GM12878 (cell line): ENCODE measurements around the gene OSMR. TPM values are rescaled to one million over a fixed set of nuclear protein-coding genes. Genes with fewer than 3 reads are reported as not detected.

ENCODE experiments used
- ATAC-seq: fragments of 200-7000 bp; cut with Tn5 transposase; 3 replicates; pipeline ENCODE4 v1.9.1; 2020; ENCODE audit warnings: mild to moderate bottlenecking, moderate library complexity
- BruUV-seq: library from RNA; stranded (reverse); fragments of 400-500 nt; replicated peaks from 2 replicates; lab custom pipeline; 2021; lab: Mats Ljungman, UMichigan
- CTCF ChIA-PET: fragments of 300-600 bp; sonication (Branson Sonifier 250); formaldehyde crosslinking; extraction: SDS; loops from one replicate; lab custom pipeline; 2021; ENCODE audit warnings: inconsistent platforms; lab: Yijun Ruan, JAX
- POLR2A ChIA-PET: fragments of 350-600 bp; formaldehyde crosslinking; extraction: SDS; loops from one replicate; lab custom pipeline; 2021; ENCODE audit warnings: inconsistent platforms; lab: Charles Lee
- RAD21 ChIA-PET: fragments of 300-600 bp; sonication (Branson Sonifier 250); formaldehyde crosslinking; loops from one replicate; lab custom pipeline; 2023; ENCODE audit warnings: antibody characterized with exemption; ENCODE audit not compliant: unreplicated experiment; lab: Charles Lee
- SMC1A ChIA-PET: fragments of 300-600 bp; sonication (Branson Sonifier 250); formaldehyde crosslinking; loops from one replicate; lab custom pipeline; 2023; ENCODE audit not compliant: unreplicated experiment, uncharacterized antibody; lab: Charles Lee
- DNase-seq: peaks from one replicate; pipeline ENCODE4 v3.0.0-alpha.2; 2011; ENCODE audit warnings: low read depth, low spot score
- FAIRE-seq: peaks from 3 replicates; lab custom pipeline; 2011; peaks lifted over from hg19 to GRCh38; lab: Jason Lieb, UNC
- H2AFZ ChIP-seq: 2 replicates; pipeline ENCODE4 v1.6.0; 2011; ENCODE audit warnings: low read depth, low read length, control low read depth; ENCODE audit not compliant: control insufficient read depth
- H3K27ac ChIP-seq: 2 replicates; pipeline ENCODE4 v1.5.1; 2011; ENCODE audit warnings: control low read depth; ENCODE audit not compliant: control insufficient read depth, insufficient read depth
- H3K27me3 ChIP-seq, 2 experiments: replicated peaks in 1 of 2; 2 replicates each; pipeline versions ENCODE4 v1.6.0 to v1.6.1; 2011; ENCODE audit warnings: low read length in 1 of 2; ENCODE audit not compliant: control insufficient read depth in 2 of 2, insufficient read depth in 2 of 2
- H3K36me3 ChIP-seq, 2 experiments: 2 replicates each; pipeline ENCODE4 v1.5.1; 2011; ENCODE audit warnings: low read length in 1 of 2; ENCODE audit not compliant: control insufficient read depth in 2 of 2, insufficient read depth in 2 of 2
- H3K4me1 ChIP-seq: 2 replicates; pipeline ENCODE4 v1.6.1; 2011; ENCODE audit warnings: mild to moderate bottlenecking, low read length, moderate library complexity, mixed read lengths; ENCODE audit not compliant: control insufficient read depth, insufficient read depth
- H3K4me2 ChIP-seq: 2 replicates; pipeline ENCODE4 v1.6.0; 2011; ENCODE audit warnings: control low read depth; ENCODE audit not compliant: control insufficient read depth, insufficient read depth
- H3K4me3 ChIP-seq: fragments of 200-600 bp; sonication (generic); 2 replicates; pipeline ENCODE4 v1.5.1; 2016
- H3K79me2 ChIP-seq: 2 replicates; pipeline ENCODE4 v1.6.0; 2011; ENCODE audit warnings: low read length; ENCODE audit not compliant: control insufficient read depth, insufficient read depth
- H3K9ac ChIP-seq: 2 replicates; pipeline ENCODE4 v1.8.0; 2011; ENCODE audit warnings: low read length, control low read depth, mixed read lengths; ENCODE audit not compliant: control insufficient read depth, insufficient read depth
- H3K9me3 ChIP-seq: replicated peaks from 3 replicates; pipeline ENCODE4 v1.5.1; 2011; ENCODE audit warnings: mild to moderate bottlenecking, low read length; ENCODE audit not compliant: control insufficient read depth, insufficient read depth
- H4K20me1 ChIP-seq: 2 replicates; pipeline ENCODE4 v1.6.0; 2011; ENCODE audit not compliant: control insufficient read depth, insufficient read depth
- BACH1 ChIP-seq: fragments of 450-650 bp; IDR thresholded peaks from 2 replicates; pipeline ENCODE4 v1.6.1; 2017; ENCODE audit warnings: mild to moderate bottlenecking, borderline replicate concordance
- CHD1 ChIP-seq: IDR thresholded peaks from 2 replicates; pipeline ENCODE4 v1.6.1; 2012; ENCODE audit warnings: low read depth, low read length, improper control_type of control experiment
- FOXK2 ChIP-seq: fragments of 450-650 bp; IDR thresholded peaks from 2 replicates; pipeline ENCODE4 v1.6.1; 2017; ENCODE audit warnings: mild to moderate bottlenecking, moderate library complexity
- FOXM1 ChIP-seq: IDR thresholded peaks from 2 replicates; pipeline ENCODE4 v1.6.1; 2012; ENCODE audit warnings: low read depth, mild to moderate bottlenecking, inconsistent platforms, low read length, moderate library complexity
- JUNB ChIP-seq: IDR thresholded peaks from 2 replicates; pipeline ENCODE4 v1.6.1; 2016; ENCODE audit warnings: antibody characterized with exemption, mild to moderate bottlenecking
- NR2C1 ChIP-seq: fragments of 450-650 bp; IDR thresholded peaks from 2 replicates; pipeline ENCODE4 v1.6.1; 2017; ENCODE audit warnings: antibody characterized with exemption, mild to moderate bottlenecking, moderate library complexity
- POLR2AphosphoS5 ChIP-seq: IDR thresholded peaks from 2 replicates; pipeline ENCODE4 v1.6.1; 2011; ENCODE audit warnings: mild to moderate bottlenecking, low read length, inconsistent platforms
- SIN3A ChIP-seq: IDR thresholded peaks from 2 replicates; pipeline ENCODE4 v1.6.1; 2012; ENCODE audit warnings: low read depth, low read length, improper control_type of control experiment
- SREBF2 ChIP-seq: IDR thresholded peaks from 2 replicates; pipeline ENCODE4 v1.6.1; 2012; ENCODE audit warnings: mild to moderate bottlenecking, low read length
- SRF ChIP-seq, 2 experiments: IDR thresholded peaks; 2 replicates each; pipeline ENCODE4 v1.6.1; 2011; ENCODE audit warnings: low read depth in 2 of 2, low read length in 2 of 2, mild to moderate bottlenecking in 1 of 2, moderate library complexity in 1 of 2
- SUPT20H ChIP-seq: IDR thresholded peaks from 2 replicates; pipeline ENCODE4 v1.6.1; 2011; ENCODE audit warnings: low read depth, mild to moderate bottlenecking, low read length, moderate library complexity, borderline replicate concordance; ENCODE audit not compliant: control insufficient read depth
- WGBS: methylation state at CpG from one replicate; pipeline ENCODE4 v1.1.6; 2016; ENCODE audit warnings: low lambda C conversion rate; ENCODE audit not compliant: insufficient replicate concordance, insufficient coverage; ENCODE audit errors: missing lambda C conversion rate; 5-methylcytosine and 5-hydroxymethylcytosine counted together
- in situ Hi-C: fragments of 300-500 bp; cut with MboI; formaldehyde crosslinking; loops from 9 replicates; pipeline ENCODE4 v1.14.3; 2018; ENCODE audit warnings: mixed read lengths
- intact Hi-C: fragments of 100-400 bp; cut with micrococcal nuclease; formaldehyde crosslinking; loops from one replicate; pipeline ENCODE4 v1.14.2; 2022; ENCODE audit not compliant: unreplicated experiment
- polyA plus RNA-seq, 11 experiments: library from polyadenylated mRNA; depleted of rRNA in 4 of 11; unstranded in 6 of 11; stranded (reverse) in 5 of 11; fragments of >200 nt; fragmentation: Nextera tagmentation in 4 of 11; fragmentation: Illumina TruSeq in 1 of 11; extraction: Ambion mirVana in 4 of 11; extraction: Trizol in 1 of 11; gene quantifications; 1 replicate in 1 of 11; 2 replicates in 10 of 11; pipeline versions ENCODE4 v1.2.1 to v1.2.3, GENCODE V29; 2011 to 2016; ENCODE audit warnings: inconsistent platforms in 2 of 11, missing spikeins in 2 of 11, low read depth in 1 of 11
- total RNA-seq, 4 experiments: library from RNA; depleted of rRNA in 3 of 4; stranded (reverse); fragments of >200 nt in 3 of 4; fragmentation: Illumina TruSeq in 1 of 4; extraction: Trizol in 1 of 4; gene quantifications; 2 replicates each; pipeline versions ENCODE4 v1.2.1 to v1.2.3, GENCODE V29; 2013 to 2021

The OSMR gene
- total and polyA plus RNA-seq, 10 of the 15 experiments (the other 5 are each of a cell fraction or from before 2014, with no cell fraction given), result 0.03 to 0.05 TPM; not detected in 8

DNA sequence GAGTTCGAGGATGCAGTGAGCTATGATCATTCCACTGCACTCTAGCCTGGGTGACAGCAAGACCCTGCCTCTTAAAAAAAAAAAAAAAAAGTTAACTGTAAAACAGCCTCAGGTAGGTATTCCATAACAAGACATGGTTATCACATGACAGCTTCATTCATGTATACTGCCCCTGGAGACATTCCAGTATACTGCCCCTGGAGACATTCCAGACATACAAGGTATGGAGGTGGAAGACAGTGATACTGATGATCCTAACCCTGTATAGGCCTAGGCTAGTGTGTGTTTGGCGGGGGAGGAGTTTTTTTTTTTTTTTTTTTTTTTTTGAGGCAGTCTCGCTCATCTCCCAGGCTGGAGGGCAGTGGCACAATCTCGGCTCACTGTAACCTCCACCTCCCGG is 122.9 kb downstream of the OSMR start:
- in situ Hi-C loops (no loop called here), intact Hi-C loops (no loop called here)
- no peak for ATAC-seq
- FAIRE-seq, result no peak
- H3K27me3 ChIP-seq, result no peaks in the 10 kb centered on the region
- H3K9ac ChIP-seq, result no peak overlapping the region
- ChIA-PET RAD21 (no interaction called here), CTCF (interaction anchor here (0.7 to 1.2 kb wide), 2 partner anchors 39 to 112 kb away, joined by 3 to 7 read pairs; no protein-coding TSS in a partner anchor), POLR2A (interaction anchor here (0.7 kb wide), 1 partner anchor 48 kb away, joined by 10 read pairs; no protein-coding TSS in a partner anchor), SMC1A (no interaction called here)
- no TSS peak for BruUV-seq
- 98% methylated on average over 5 of the region's 5 CpGs for WGBS
- no peaks in the 10 kb centered on the region for H3K4me1 ChIP-seq
- TF ChIP-seq SREBF2, result no peak
- TF ChIP-seq BACH1, result no peak
- TF ChIP-seq NR2C1, result no peak
- TF ChIP-seq CHD1, result no peak
- no peak for TF ChIP-seq FOXK2
- TF ChIP-seq SUPT20H, result no peak
- no peak for TF ChIP-seq POLR2AphosphoS5
- no peak for TF ChIP-seq JUNB
- no peak for TF ChIP-seq SRF (IDR thresholded peaks at IDR 0.05; ENCODE audit: low read depth in 2 of 2, low read length in 2 of 2)
- no peak for TF ChIP-seq SIN3A
- TF ChIP-seq FOXM1, result no peak
- H2AFZ ChIP-seq, result no peak overlapping the region
- no peaks in the 10 kb centered on the region for H3K9me3 ChIP-seq
- H3K4me2 ChIP-seq, result no peak overlapping the region
- H3K4me3 ChIP-seq, result no peak overlapping the region
- H3K27ac ChIP-seq, result no peak overlapping the region
- H4K20me1 ChIP-seq, result no peaks in the 10 kb centered on the region
- DNase-seq, result no peak
- peaks cover 0 to 6% of the 10 kb centered on the region in 2 experiments; a peak in 1 of 4 replicates for H3K36me3 ChIP-seq
- no peaks in the 10 kb centered on the region for H3K79me2 ChIP-seq
